Neuronal stem cell (in vitro differentiated cells): ENCODE measurements around the gene SAMD15.
"Not testable (repeated sequence)": the region's sequence is repeated elsewhere in the genome, so short reads cannot be mapped to it uniquely, and the experiment has no call there.

ENCODE experiments used
- DNase-seq: peaks from one replicate; pipeline ENCODE4 v3.0.0-alpha.2; 2013; ENCODE audit warnings: low spot score
- H2AFZ ChIP-seq: one replicate; pipeline ENCODE4 v1.6.1; 2013; ENCODE audit warnings: mild to moderate bottlenecking, low read length, inconsistent platforms
- H2AK5ac ChIP-seq: 2 replicates; pipeline ENCODE4 v1.6.1; 2013; ENCODE audit warnings: low read depth, mild to moderate bottlenecking, inconsistent platforms, low read length, moderate library complexity, mixed read lengths
- H2BK120ac ChIP-seq: 2 replicates; pipeline ENCODE4 v1.6.1; 2013; ENCODE audit warnings: low read depth, mild to moderate bottlenecking, inconsistent platforms, low read length, moderate library complexity, mixed read lengths
- H2BK12ac ChIP-seq: one replicate; pipeline ENCODE4 v1.6.1; 2013; ENCODE audit warnings: low read length, inconsistent platforms
- H2BK15ac ChIP-seq: 2 replicates; pipeline ENCODE4 v1.6.1; 2013; ENCODE audit warnings: mild to moderate bottlenecking, low read length, inconsistent platforms, mixed read lengths
- H2BK5ac ChIP-seq: one replicate; pipeline ENCODE4 v1.6.1; 2013; ENCODE audit warnings: inconsistent platforms, mild to moderate bottlenecking, low read length, moderate library complexity
- H3K14ac ChIP-seq: one replicate; pipeline ENCODE4 v1.6.1; 2013; ENCODE audit warnings: low read length, inconsistent platforms
- H3K18ac ChIP-seq: 2 replicates; pipeline ENCODE4 v1.6.1; 2013; ENCODE audit warnings: low read length, inconsistent platforms
- H3K23ac ChIP-seq: 2 replicates; pipeline ENCODE4 v1.6.1; 2013; ENCODE audit warnings: low read depth, mild to moderate bottlenecking, mixed read lengths, low read length, inconsistent platforms; ENCODE audit not compliant: poor library complexity
- H3K27ac ChIP-seq: replicated peaks from 3 replicates; pipeline ENCODE4 v1.5.1; 2013; ENCODE audit warnings: low read length, inconsistent platforms
- H3K27me3 ChIP-seq, 3 experiments: 2 replicates each; pipeline ENCODE4 v1.6.1; 2013; ENCODE audit warnings: low read length in 3 of 3, mild to moderate bottlenecking in 2 of 3, inconsistent platforms in 1 of 3, low read depth in 1 of 3, mixed read lengths in 1 of 3, moderate library complexity in 1 of 3; ENCODE audit not compliant: control insufficient read depth in 3 of 3, insufficient read depth in 3 of 3
- H3K36me3 ChIP-seq, 2 donors: replicated peaks in 1 of 2; 2 replicates each; pipeline ENCODE4 v1.6.1; 2013; ENCODE audit warnings: low read length in 2 of 2; ENCODE audit not compliant: control insufficient read depth in 2 of 2, insufficient read depth in 2 of 2
- H3K4ac ChIP-seq: 2 replicates; pipeline ENCODE4 v1.6.1; 2013; ENCODE audit warnings: inconsistent platforms, mild to moderate bottlenecking, low read length, moderate library complexity
- H3K4me1 ChIP-seq, 2 donors: 1 replicate in 1 of 2; 2 replicates in 1 of 2; pipeline ENCODE4 v1.6.1; 2013; ENCODE audit warnings: low read length in 2 of 2, low read depth in 1 of 2; ENCODE audit not compliant: control insufficient read depth in 2 of 2, insufficient read depth in 1 of 2
- H3K4me2 ChIP-seq: one replicate; pipeline ENCODE4 v1.6.1; 2013; ENCODE audit warnings: mild to moderate bottlenecking, low read length, inconsistent platforms; ENCODE audit not compliant: insufficient read depth, poor library complexity, severe bottlenecking
- H3K4me3 ChIP-seq, 2 donors: 2 replicates each; pipeline ENCODE4 v1.5.1; 2013; ENCODE audit warnings: low read length in 2 of 2, mild to moderate bottlenecking in 2 of 2, inconsistent platforms in 1 of 2, moderate library complexity in 1 of 2
- H3K79me1 ChIP-seq: one replicate; pipeline ENCODE4 v1.6.1; 2013; ENCODE audit warnings: low read depth, mild to moderate bottlenecking, inconsistent platforms, low read length, moderate library complexity
- H3K9ac ChIP-seq: one replicate; pipeline ENCODE4 v1.6.1; 2013; ENCODE audit warnings: mild to moderate bottlenecking, low read depth, low read length, inconsistent platforms; ENCODE audit not compliant: poor library complexity
- H3K9me3 ChIP-seq, 2 donors: replicated peaks in 1 of 2; 2 replicates each; pipeline versions ENCODE3 to v1.6.1; 2013; ENCODE audit warnings: low read length in 2 of 2, mild to moderate bottlenecking in 2 of 2, inconsistent platforms in 1 of 2, low read depth in 1 of 2, mixed read lengths in 1 of 2, moderate library complexity in 1 of 2; ENCODE audit not compliant: control insufficient read depth in 2 of 2, insufficient read depth in 1 of 2
- H4K8ac ChIP-seq: one replicate; pipeline ENCODE4 v1.6.1; 2013; ENCODE audit warnings: low read depth, mild to moderate bottlenecking, inconsistent platforms, low read length, moderate library complexity
- H4K91ac ChIP-seq: one replicate; pipeline ENCODE4 v1.6.1; 2013; ENCODE audit warnings: low read length, low read depth, mild to moderate bottlenecking, inconsistent platforms; ENCODE audit not compliant: poor library complexity
- WGBS, 2 donors: extraction: QIAGEN DNeasy Blood & Tissue Kit; methylation state at CpG; one replicate each; pipeline ENCODE4 v1.1.7; 2013; ENCODE audit warnings: missing lambda C conversion rate in 2 of 2, mixed read lengths in 1 of 2; ENCODE audit not compliant: insufficient read length in 2 of 2, insufficient replicate concordance in 1 of 2; ENCODE audit errors: extremely low coverage in 2 of 2; 5-methylcytosine and 5-hydroxymethylcytosine counted together

The SAMD15 gene

DNA sequence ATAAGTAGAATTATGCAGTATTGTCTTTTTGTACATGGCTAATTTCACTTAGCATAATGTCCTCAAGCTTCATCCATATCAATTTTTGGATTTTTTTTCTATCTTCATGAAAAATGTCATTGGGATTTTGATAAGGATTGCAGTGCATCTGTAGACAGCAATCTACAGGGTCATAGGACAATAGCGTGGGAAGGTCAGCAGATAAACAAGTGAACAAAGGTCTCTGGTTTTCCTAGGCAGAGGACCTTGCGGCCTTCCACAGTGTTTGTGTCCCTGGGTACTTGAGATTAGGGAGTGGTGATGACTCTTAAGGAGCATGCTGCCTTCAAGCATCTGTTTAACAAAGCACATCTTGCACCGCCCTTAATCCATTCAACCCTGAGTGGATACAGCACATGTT lies 38.9 kb downstream of the SAMD15 start:
- peaks cover 0 to 15% of the 10 kb centered on the region in 2 donors for H3K9me3 ChIP-seq
- not testable (repeated sequence) for H3K27me3 ChIP-seq, H3K4me1 ChIP-seq, H4K8ac ChIP-seq, H3K23ac ChIP-seq, H3K4me2 ChIP-seq, H3K79me1 ChIP-seq, H2BK12ac ChIP-seq, H2BK15ac ChIP-seq, H3K36me3 ChIP-seq, H2BK5ac ChIP-seq, H2AK5ac ChIP-seq, H3K27ac ChIP-seq, H2AFZ ChIP-seq, DNase-seq, H3K4me3 ChIP-seq, H3K4ac ChIP-seq, H3K18ac ChIP-seq, H4K91ac ChIP-seq, H2BK120ac ChIP-seq, H3K9ac ChIP-seq, H3K14ac ChIP-seq
- no CpG with 5 or more reads among the region's 3 CpGs for WGBS, 2 donors

DNA sequence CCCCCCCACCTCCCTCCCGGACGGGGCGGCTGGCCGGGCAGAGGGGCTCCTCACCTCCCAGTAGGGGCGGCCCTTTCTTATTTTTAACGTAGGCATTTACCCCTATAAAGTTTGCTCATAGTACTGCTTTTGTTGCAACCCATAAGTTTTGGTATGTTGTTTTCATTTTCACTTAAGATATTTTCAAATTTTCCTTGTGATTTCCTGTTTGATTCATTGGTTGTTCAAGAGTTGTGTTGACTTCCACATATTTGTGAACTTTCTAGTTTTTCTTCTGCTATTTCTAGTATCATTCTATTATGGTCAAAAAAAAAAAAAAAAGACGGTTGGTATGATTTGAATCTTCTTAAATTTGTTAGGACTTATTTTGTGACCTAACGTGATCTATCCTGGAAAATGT lies 39.7 kb downstream of the SAMD15 start:
- no peak overlapping the region for H3K27ac ChIP-seq
- H2AFZ ChIP-seq = no peak overlapping the region
- peaks cover 0 to 15% of the 10 kb centered on the region in 2 donors for H3K9me3 ChIP-seq
- H3K9ac ChIP-seq = no peak overlapping the region
- H2AK5ac ChIP-seq = no peak overlapping the region
- H3K4me2 ChIP-seq = no peak overlapping the region
- H3K18ac ChIP-seq = no peak overlapping the region
- H3K4me1 ChIP-seq = no peaks in the 10 kb centered on the region
- H3K27me3 ChIP-seq = no peaks in the 10 kb centered on the region
- no peak overlapping the region for H3K14ac ChIP-seq
- WGBS, 2 donors = no CpG with 5 or more reads among the region's 8 CpGs
- H4K8ac ChIP-seq = no peak overlapping the region
- H3K4me3 ChIP-seq = no peak overlapping the region
- no peak overlapping the region for H2BK5ac ChIP-seq
- H4K91ac ChIP-seq = no peak overlapping the region
- H2BK15ac ChIP-seq = no peak overlapping the region
- H3K23ac ChIP-seq = no peak overlapping the region
- H2BK120ac ChIP-seq = no peak overlapping the region
- no peak overlapping the region for H3K4ac ChIP-seq
- no peak for DNase-seq
- no peak overlapping the region for H2BK12ac ChIP-seq
- no peaks in the 10 kb centered on the region for H3K36me3 ChIP-seq
- H3K79me1 ChIP-seq = no peaks in the 10 kb centered on the region

DNA sequence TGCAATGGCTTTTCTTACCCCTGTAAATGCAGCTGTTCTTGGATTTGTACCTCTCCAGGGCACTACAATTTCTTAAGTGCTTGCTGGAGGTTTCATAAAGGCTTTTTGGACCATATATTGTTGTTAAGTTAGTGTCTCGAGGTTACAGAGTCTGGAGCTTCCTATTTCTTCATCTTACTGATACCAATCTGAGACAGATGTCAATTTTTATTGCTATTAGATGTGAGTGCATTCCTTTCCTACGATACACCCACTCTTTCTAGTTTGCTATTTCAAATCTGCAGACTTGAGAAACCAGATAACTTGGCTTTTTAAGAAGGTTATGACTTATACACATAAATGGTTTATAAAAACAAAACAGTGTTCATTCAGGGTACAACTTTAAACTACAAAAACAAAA lies 44.0 kb downstream of the SAMD15 start:
- Histone ChIP-seq H3K4ac (no peak overlapping the region), H3K23ac (no peak overlapping the region), H3K18ac (no peak overlapping the region), H2AK5ac (no peak overlapping the region), H3K79me1 (no peaks in the 10 kb centered on the region), H2AFZ (no peak overlapping the region), H2BK120ac (no peak overlapping the region), H3K4me1 (no peaks in the 10 kb centered on the region), H2BK15ac (no peak overlapping the region), H3K9ac (no peak overlapping the region), H3K36me3 (peaks cover 10 to 39% of the 10 kb centered on the region in 2 donors), H3K4me3 (no peak overlapping the region), H3K4me2 (no peak overlapping the region), H3K27ac (no peak overlapping the region), H3K9me3 (peaks cover 0 to 15% of the 10 kb centered on the region in 2 donors), H2BK12ac (no peak overlapping the region), H3K27me3 (no peaks in the 10 kb centered on the region), H4K91ac (no peak overlapping the region), H3K14ac (no peak overlapping the region), H4K8ac (no peak overlapping the region), H2BK5ac (no peak overlapping the region)
- WGBS, 2 donors = no CpG with 5 or more reads among the region's 2 CpGs
- no peak for DNase-seq

DNA sequence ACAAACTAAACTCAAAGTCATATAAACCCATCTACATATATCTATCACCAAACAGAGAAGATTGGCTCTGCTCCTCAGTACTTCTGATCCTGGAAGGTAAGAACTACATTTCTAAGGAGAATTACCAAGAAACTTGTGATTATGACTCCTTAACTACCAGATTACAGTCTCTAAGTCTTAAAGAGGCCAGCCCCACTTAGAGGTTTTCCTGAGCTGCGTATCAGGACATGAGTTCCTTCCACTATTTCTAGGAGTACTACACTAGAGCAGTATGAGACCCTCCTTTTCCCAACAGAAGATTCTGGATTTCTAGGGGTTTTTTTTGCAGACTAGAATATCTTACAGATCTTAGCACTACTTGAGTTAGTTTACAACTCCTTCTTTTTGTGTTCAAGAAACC lies 46.2 kb downstream of the SAMD15 start, which contains the start of gene NOXRED1:
Gene NOXRED1, minus strand, starts transcription at position 101 of the 400 bp plus-strand sequence. CDS start 634 bp downstream, outside the sequence.
- no peak within 1 kb of the TSS for H3K4ac ChIP-seq
- no peak within 1 kb of the TSS for H2BK120ac ChIP-seq
- H2AFZ ChIP-seq = no peak within 1 kb of the TSS
- H3K18ac ChIP-seq = no peak within 1 kb of the TSS
- H3K9me3 ChIP-seq = peaks cover 0 to 12% of the 10 kb centered on the region in 2 donors
- no peak within 1 kb of the TSS for H3K23ac ChIP-seq
- no peak within 1 kb of the TSS for H2BK15ac ChIP-seq
- no peaks in the 10 kb centered on the region for H3K4me1 ChIP-seq
- WGBS, 2 donors = no CpG with 5 or more reads among the region's 1 CpG
- H2AK5ac ChIP-seq = no peak within 1 kb of the TSS
- H3K14ac ChIP-seq = no peak within 1 kb of the TSS
- no peak within 1 kb of the TSS for H2BK12ac ChIP-seq
- H3K9ac ChIP-seq = no peak within 1 kb of the TSS
- H3K36me3 ChIP-seq = peaks cover 18 to 61% of the 10 kb centered on the region in 2 donors
- H4K8ac ChIP-seq = no peak within 1 kb of the TSS
- no peak within 1 kb of the TSS for H3K4me3 ChIP-seq
- H3K27me3 ChIP-seq = no peaks in the 10 kb centered on the region
- H2BK5ac ChIP-seq = no peak within 1 kb of the TSS
- H4K91ac ChIP-seq = no peak within 1 kb of the TSS
- H3K4me2 ChIP-seq = no peak within 1 kb of the TSS
- no peaks in the 10 kb centered on the region for H3K79me1 ChIP-seq
- no peak for DNase-seq
- H3K27ac ChIP-seq = no peak within 1 kb of the TSS
